ENCODE data around the gene GPSM3. TPM values are rescaled to one million over a fixed set of nuclear protein-coding genes. Genes with fewer than 3 reads are reported as not detected.
"Not testable (repeated sequence)": the region's sequence is repeated elsewhere in the genome, so short reads cannot be mapped to it uniquely, and the experiment has no call there.

GPSM3 gene
- total RNA-seq, 1 experiment from 2014 or later, result 10.4 TPM

DNA sequence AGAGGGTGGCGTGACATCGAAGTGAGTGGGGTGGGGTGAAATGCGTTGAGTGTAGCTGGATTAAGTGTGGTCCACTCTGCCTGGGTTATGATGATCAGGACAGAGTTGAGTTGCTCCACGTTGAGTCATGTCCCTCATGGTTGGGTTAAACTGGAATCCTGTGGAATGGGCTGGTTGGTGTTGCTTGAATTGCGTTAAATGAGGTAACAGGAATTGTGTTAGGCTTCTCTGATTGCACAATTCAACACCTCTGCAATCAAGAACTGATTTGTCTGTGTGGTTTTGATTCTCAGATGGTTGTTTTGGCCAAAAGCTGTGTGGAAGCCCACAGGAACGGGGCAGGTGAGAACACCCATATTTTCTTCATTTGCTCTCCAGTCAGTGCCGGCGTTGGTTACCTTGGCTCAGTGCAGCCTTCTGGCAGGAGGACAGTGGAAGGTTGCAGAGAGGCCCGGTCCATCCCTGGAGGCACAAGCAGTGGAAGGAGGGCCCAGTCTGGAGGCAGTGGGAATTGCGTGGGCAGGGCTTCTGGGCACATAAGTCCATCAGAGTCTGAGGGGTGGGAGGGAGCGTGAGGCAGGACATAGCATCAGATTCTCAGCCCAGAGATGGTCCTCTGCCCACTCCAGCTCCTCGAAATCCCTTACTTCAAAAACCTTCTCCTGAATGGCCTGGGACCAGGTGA, 19.8 kb upstream of the GPSM3 start:
- Histone ChIP-seq H3K27ac (no peak overlapping the region), H2AFZ (no peak overlapping the region), H3K9me2 (ENCODE audit: insufficient read depth) (no peaks in the 10 kb centered on the region), H3K36me3 (ENCODE audit: low read depth) (no peaks in the 10 kb centered on the region), H3K27me3 (ENCODE audit: insufficient read depth, low read depth) (peaks cover 49% of the 10 kb centered on the region), H3F3A (ENCODE audit: insufficient read depth, low read depth) (no peaks in the 10 kb centered on the region), H3K79me2 (ENCODE audit: low read depth) (no peaks in the 10 kb centered on the region), H4K20me1 (ENCODE audit: insufficient read depth) (no peaks in the 10 kb centered on the region), H3K4me2 (no peak overlapping the region), H3K4me3 (no peak overlapping the region), H3K9me3 (ENCODE audit: insufficient read depth, low read depth) (no peaks in the 10 kb centered on the region), H3K4me1 (replicated peaks; ENCODE audit: insufficient read depth) (no peaks in the 10 kb centered on the region)
- TF ChIP-seq EZH2 (IDR thresholded peaks at IDR 0.05; ENCODE audit: low read depth), result no peak
- TF ChIP-seq, protein P1, sequence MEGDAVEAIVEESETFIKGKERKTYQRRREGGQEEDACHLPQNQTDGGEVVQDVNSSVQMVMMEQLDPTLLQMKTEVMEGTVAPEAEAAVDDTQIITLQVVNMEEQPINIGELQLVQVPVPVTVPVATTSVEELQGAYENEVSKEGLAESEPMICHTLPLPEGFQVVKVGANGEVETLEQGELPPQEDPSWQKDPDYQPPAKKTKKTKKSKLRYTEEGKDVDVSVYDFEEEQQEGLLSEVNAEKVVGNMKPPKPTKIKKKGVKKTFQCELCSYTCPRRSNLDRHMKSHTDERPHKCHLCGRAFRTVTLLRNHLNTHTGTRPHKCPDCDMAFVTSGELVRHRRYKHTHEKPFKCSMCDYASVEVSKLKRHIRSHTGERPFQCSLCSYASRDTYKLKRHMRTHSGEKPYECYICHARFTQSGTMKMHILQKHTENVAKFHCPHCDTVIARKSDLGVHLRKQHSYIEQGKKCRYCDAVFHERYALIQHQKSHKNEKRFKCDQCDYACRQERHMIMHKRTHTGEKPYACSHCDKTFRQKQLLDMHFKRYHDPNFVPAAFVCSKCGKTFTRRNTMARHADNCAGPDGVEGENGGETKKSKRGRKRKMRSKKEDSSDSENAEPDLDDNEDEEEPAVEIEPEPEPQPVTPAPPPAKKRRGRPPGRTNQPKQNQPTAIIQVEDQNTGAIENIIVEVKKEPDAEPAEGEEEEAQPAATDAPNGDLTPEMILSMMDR (conservative IDR thresholded peaks at IDR 0.05), result no peak
- no TSS peak for BruUV-seq (replicated peaks)
- CTCF ChIA-PET, result no interaction called here
- intact Hi-C loops (cut with micrococcal nuclease; ENCODE audit: unreplicated experiment), result no loop called here
- DNase-seq, result no peak
- POLR2A ChIA-PET (ENCODE audit: unreplicated experiment), result no interaction called here

DNA sequence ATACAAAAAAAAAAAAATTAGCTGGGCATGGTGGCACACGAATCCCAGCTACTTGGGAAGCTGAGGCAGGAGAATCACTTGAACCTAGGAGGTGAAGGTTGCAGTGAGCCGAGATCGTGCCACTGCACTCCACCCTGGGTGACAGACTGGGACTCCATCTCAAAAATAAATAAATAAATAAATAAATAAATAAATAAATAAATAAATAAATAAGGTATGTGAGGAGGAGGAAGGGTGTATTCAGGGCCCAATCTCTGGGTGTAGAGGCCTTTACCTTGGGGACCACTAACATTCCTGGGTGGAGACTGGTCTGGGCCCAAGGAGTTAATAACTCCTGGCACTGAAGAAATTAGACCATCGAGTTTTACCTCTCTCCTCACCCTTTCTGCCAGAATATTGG, 19.0 kb upstream of the GPSM3 start:
- H3K79me2 ChIP-seq (ENCODE audit: low read depth); H3K4me1 ChIP-seq (replicated peaks; ENCODE audit: insufficient read depth); H3K4me2 ChIP-seq; BruUV-seq (replicated peaks); H3K36me3 ChIP-seq (ENCODE audit: low read depth); H2AFZ ChIP-seq; H3K27ac ChIP-seq; CTCF ChIA-PET; H3K9me2 ChIP-seq (ENCODE audit: insufficient read depth); H4K20me1 ChIP-seq (ENCODE audit: insufficient read depth); intact Hi-C loops (cut with micrococcal nuclease; ENCODE audit: unreplicated experiment); H3K9me3 ChIP-seq (ENCODE audit: insufficient read depth, low read depth); H3K4me3 ChIP-seq; DNase-seq; H3F3A ChIP-seq (ENCODE audit: insufficient read depth, low read depth): not testable (repeated sequence)
- POLR2A ChIA-PET (ENCODE audit: unreplicated experiment), result interaction anchor here (0.7 kb wide), 1 partner anchor 190 kb away, joined by 4 read pairs; no protein-coding TSS in a partner anchor
- peaks cover 41% of the 10 kb centered on the region for H3K27me3 ChIP-seq (ENCODE audit: insufficient read depth, low read depth)

DNA sequence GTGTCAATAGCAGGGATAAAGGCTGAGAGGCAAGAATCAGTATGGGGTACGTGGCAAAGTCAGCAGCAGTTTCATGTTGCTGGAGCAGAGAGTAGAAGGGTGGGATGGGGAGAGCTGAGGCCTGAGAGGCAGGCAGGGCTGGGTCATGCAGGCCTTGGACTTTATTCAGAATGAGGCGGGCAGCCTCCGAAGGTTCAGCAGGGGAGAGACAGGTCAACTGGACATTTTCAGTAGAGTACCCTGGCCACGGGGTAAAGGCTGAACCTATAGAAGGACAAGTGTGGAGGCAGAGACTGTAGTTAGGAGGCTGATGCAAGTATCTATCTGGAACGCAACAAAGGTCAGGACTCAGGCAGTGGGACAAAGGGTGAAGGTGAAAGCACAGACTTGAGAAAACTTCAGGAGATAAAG, 17.8 kb upstream of the GPSM3 start:
- no peak overlapping the region for H2AFZ ChIP-seq
- H4K20me1 ChIP-seq (ENCODE audit: insufficient read depth), result no peaks in the 10 kb centered on the region
- CTCF ChIA-PET, result no interaction called here
- no TSS peak for BruUV-seq (replicated peaks)
- intact Hi-C loops (cut with micrococcal nuclease; ENCODE audit: unreplicated experiment), result no loop called here
- DNase-seq, result no peak
- H3K4me3 ChIP-seq, result no peak overlapping the region
- no peaks in the 10 kb centered on the region for H3K9me3 ChIP-seq (ENCODE audit: insufficient read depth, low read depth)
- no peaks in the 10 kb centered on the region for H3K36me3 ChIP-seq (ENCODE audit: low read depth)
- peaks cover 36% of the 10 kb centered on the region for H3K27me3 ChIP-seq (ENCODE audit: insufficient read depth, low read depth)
- no peak overlapping the region for H3K4me2 ChIP-seq
- H3K79me2 ChIP-seq (ENCODE audit: low read depth), result no peaks in the 10 kb centered on the region
- H3K27ac ChIP-seq, result no peak overlapping the region
- no peaks in the 10 kb centered on the region for H3F3A ChIP-seq (ENCODE audit: insufficient read depth, low read depth)
- no peaks in the 10 kb centered on the region for H3K4me1 ChIP-seq (replicated peaks; ENCODE audit: insufficient read depth)
- POLR2A ChIA-PET (ENCODE audit: unreplicated experiment), result no interaction called here
- no peaks in the 10 kb centered on the region for H3K9me2 ChIP-seq (ENCODE audit: insufficient read depth)
- TF ChIP-seq, protein P1 (conservative IDR thresholded peaks at IDR 0.05), result no peak
- no peak for TF ChIP-seq EZH2 (IDR thresholded peaks at IDR 0.05; ENCODE audit: low read depth)

DNA sequence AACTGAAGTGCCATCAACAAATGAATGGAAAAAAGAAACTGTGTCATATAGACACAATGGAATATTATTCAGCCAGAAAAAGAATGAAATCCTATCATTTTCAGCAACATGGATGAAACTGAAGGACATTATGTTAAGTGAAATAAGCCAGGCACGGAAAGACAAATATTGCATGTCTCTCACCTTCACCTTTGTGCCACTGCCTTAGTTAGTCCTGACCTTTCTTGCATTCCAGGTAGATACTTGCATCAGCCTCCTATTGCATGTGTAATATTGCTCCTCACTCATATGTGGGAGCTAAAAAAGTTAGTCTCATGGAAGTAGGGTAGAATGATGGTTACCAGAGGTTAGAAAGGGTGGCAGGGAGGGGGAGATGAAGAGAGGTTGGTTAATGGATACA, 16.6 kb upstream of the GPSM3 start:
- Histone ChIP-seq H3K36me3 (ENCODE audit: low read depth) (no peaks in the 10 kb centered on the region), H3K9me2 (ENCODE audit: insufficient read depth) (no peaks in the 10 kb centered on the region), H3F3A (ENCODE audit: insufficient read depth, low read depth) (no peaks in the 10 kb centered on the region), H2AFZ (no peak overlapping the region), H4K20me1 (ENCODE audit: insufficient read depth) (no peaks in the 10 kb centered on the region), H3K9me3 (ENCODE audit: insufficient read depth, low read depth) (no peaks in the 10 kb centered on the region), H3K79me2 (ENCODE audit: low read depth) (no peaks in the 10 kb centered on the region), H3K27ac (no peak overlapping the region), H3K27me3 (ENCODE audit: insufficient read depth, low read depth) (peaks cover 41% of the 10 kb centered on the region), H3K4me2 (no peak overlapping the region), H3K4me1 (replicated peaks; ENCODE audit: insufficient read depth) (no peaks in the 10 kb centered on the region), H3K4me3 (no peak overlapping the region)
- CTCF ChIA-PET, result interaction anchor here (0.5 to 0.6 kb wide), 2 partner anchors 28 to 36 kb away, joined by 3 to 4 read pairs; no protein-coding TSS in a partner anchor
- intact Hi-C loops (cut with micrococcal nuclease; ENCODE audit: unreplicated experiment), result no loop called here
- no TSS peak for BruUV-seq (replicated peaks)
- POLR2A ChIA-PET (ENCODE audit: unreplicated experiment), result no interaction called here
- TF ChIP-seq, protein P1 (conservative IDR thresholded peaks at IDR 0.05), result no peak
- no peak for TF ChIP-seq EZH2 (IDR thresholded peaks at IDR 0.05; ENCODE audit: low read depth)
- DNase-seq, result no peak

Measured in PC-9 (cell line).